LoVo (cell line): ENCODE results near the gene CNOT8.
"Not testable (repeated sequence)": the region's sequence is repeated elsewhere in the genome, so short reads cannot be mapped to it uniquely, and the experiment has no call there.

Experiments
- DNase-seq: peaks from one replicate; pipeline ENCODE4 v3.0.0-alpha.2; 2016; ENCODE audit warnings: low spot score

CNOT8 gene

DNA sequence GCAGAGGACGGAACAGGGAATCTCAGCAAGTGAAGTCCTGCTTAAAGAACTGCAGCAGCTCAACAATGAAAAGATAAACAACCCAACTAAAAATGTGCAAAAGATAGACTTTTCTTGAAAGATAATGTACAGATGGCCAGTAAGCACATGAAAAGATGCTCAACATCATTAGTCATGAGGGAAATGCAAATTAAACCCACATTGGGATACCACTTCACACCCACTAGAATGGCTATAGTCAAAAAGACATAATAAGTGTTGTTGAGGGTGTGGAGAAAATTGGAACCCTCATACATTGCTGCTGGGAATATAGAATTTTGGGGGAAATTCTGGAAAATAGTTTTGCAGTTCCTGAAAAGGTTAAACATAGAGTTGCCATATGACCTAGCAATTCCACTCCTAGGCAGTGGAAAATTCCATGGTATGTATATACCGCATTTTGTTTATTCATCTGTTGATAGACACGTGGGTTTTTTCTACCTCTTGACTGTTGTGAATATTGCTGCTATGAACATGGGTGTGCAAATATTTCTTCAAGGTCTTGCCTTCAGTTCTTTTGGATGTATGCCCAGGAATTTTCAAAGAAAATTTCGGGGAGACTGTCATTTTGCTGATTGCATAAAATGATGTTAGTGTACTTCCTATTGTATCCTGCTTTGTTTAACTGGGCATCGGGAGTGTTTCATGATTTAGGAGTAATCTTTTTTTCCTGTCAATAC lies 7.2 kb downstream of the CNOT8 start:
- DNase-seq = no peak

DNA sequence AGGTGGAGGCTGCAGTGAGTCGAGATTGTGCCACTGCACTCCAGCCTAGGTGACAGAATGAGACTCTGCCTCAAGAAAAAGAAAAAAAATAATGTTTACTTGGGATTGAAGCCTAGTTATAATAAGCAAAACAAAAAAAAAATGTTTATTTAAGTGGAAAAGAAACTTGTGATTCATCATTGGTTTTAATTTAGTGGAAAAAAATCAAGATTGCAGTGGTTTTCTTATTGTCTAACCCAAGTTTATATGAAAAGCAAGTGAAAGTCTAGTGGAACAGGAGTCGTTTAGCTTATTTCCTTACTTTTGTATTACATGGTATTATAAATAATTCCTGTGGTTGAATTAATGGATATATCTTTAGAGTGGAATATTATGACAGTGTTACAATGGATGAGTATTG lies 8.4 kb downstream of the CNOT8 start:
- no peak for DNase-seq

DNA sequence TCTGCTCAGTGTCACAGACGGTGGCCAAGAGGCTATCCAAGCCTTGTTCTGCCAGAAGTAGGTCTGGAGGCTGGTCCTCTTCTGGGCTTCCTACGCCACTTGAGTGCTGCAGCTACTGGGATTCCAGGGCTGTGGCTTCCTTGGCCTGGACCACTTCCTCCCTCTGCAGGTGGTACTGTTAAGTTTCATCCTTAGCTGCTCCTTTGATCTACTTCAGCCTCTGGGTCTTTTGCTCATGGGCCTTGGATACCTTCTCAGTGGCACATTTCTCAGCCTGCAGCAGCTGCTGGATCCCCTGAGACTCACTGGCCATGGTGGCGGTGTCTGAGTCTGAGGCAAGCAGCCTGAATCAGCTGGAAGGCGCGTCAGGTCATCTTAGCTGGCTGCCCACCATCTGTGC lies 10.3 kb downstream of the CNOT8 start:
- no peak for DNase-seq

DNA sequence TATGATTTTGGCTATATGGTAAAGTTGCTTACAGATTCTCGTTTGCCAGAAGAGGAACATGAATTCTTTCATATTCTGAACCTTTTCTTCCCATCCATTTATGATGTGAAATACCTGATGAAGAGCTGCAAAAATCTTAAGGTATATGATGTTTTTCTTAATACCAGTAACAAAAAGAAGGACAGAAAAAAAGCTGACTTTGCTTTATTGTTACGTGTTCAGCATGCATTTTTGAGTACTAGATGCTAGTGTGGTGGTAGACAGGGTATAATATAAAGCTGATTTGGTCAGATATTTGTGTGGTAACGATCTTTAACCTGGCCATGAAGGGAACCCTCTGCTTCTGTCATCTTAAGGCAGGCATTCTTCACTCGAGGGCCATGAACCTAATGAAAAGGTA lies 13.3 kb downstream of the CNOT8 start:
- no peak for DNase-seq

DNA sequence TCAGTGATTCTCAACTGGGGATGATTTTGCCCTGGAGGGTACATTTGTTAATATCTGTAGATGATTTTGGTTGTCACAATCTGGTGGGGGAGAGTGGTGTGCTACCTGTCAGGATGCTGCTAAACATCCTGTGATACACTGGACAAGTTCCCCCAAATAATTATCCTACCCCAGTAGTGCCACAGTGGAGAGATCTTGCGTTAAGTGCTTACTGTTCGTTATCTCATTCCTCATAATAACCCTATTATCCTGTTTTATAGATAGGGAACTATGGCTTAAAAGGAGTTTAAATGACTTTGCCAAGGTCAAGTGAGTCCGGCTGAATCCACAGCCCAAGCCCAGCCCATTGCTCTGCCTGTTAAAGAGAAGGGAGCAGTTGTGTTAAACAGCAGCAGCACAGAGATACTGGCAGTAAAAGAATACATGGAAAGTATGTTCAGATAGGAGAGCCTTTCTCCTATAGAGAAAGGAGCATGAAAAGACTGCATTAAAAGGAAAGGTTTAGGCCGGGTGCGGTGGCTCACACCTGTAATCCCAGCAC lies 15.4 kb downstream of the CNOT8 start:
- DNase-seq = no peak

DNA sequence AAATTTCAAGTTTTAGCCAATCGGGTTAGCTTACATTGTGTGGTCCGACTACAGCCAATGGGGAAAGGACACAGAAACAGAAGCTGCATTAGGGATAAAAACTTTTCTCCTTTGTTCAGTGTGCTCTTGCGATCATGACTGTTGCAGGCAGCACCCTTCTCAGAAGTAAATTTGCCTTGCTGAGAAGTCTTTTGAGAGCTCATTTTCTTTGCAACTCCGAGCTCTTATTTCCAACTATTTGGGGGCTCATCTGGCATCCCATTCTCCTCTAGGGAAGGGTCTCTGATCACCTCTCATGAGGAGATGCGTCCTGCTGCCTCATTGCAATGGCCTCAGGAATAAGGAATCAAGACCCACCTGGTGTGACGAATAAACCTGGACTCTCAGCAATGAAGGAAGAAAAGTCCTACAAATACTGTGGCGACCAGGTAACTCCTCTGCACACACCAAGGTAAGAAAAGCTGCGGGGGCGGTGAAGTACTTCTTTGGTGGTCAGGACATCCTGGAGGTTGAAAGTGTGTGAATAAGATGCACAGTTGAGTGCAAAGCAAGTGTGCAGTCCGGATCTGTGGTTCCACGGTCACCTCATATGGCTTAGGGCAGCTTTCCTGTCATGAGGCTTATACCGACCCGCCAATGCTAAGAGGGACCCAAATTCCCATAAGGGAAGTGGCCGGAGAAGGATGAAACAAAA lies 20.4 kb downstream of the CNOT8 start:
- no peak for DNase-seq

DNA sequence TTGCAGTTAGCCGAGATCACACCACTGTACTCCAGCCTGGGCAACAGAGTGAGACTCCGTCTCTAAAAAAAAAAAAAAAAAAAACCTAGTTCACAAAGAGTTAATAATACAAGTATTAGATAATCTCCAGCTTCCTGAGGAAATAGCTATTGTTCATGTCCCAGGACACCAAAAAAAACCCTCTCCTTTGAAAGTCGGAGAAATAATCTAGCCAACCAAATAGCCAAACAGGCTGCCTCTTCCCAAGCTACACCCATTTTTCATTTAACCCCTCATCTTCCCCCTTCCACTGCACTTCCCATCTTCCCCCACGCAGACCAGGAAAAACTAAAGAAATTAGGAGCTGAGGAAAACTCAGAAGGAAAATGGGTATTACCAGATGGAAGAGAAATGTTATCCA lies 23.6 kb downstream of the CNOT8 start:
- DNase-seq = no peak

DNA sequence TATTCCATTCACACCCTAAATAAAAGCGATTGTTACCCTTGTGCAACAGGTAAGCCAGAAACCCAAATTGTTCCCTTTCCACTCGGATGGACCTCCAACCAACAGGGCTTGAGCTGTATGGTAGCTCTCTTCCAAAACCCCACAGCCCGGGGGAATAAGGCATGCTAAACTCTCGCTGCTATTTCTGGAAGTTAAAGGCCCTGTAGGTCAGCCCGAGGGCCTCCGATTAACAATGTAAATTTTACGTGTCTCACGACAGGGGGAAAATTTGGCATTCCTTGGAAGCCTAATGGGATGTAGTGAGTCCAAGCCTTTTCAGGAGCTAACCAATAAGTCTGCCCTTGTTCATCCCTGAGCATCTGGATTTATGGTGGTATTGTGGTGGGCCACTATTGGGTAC lies 26.0 kb downstream of the CNOT8 start:
- no peak for DNase-seq

DNA sequence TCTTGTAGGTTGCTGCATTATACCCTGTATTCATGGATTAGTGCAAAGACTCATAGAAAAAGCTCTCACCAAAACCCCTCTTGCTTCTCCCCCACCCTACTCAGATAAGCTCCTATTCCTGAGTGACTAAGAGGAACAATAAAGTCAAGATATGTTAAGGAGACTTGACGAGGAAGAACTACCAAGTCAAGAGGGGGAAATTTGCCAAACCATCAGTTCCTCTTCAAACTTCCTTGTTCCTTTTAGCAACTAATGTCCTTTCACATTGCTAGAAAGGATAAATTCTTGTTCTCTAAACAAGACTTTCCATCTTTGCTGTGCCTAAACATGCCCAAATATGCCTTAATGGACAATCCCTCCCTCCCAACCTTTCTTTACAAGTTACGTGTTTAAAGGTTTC lies 27.0 kb downstream of the CNOT8 start:
- no peak for DNase-seq

DNA sequence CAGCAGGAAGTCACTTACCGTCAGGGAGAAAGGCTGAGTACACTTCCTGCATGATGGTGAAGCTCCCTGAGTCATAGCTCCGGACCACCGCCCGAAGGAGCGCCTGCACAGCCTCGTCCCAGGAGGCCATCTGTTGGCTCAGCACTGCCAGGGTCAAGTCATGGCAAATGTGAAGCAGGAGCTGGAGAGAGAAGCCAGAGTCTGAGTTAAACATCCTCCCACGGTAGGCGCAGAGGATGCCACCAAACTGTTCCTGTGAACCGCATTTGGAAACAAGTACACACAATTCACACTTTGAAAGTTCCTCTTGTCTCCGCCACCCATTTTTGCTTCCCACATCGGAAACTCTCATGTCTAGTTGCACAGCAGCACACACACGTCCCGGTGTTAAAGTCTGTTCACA lies 33.9 kb downstream of the CNOT8 start:
- DNase-seq = no peak

DNA sequence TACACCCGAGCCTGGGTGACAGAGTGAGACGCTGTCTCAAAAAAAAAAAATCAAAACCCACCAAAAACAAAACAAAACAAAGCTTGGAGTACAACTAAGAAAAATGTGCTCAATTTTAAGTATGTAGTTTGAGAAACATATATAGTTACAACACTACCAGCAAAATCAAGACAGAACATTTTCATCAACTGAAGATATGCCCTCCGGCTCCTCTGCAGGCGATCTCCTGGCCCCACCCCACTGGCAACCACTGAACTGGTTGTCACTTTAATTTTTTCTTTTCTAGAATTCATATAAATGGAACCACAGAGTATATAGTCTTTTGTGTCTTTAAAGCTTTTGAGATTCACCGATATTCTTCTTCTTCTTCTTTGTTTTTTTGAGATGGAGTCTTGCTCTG lies 35.0 kb downstream of the CNOT8 start:
- no peak for DNase-seq

DNA sequence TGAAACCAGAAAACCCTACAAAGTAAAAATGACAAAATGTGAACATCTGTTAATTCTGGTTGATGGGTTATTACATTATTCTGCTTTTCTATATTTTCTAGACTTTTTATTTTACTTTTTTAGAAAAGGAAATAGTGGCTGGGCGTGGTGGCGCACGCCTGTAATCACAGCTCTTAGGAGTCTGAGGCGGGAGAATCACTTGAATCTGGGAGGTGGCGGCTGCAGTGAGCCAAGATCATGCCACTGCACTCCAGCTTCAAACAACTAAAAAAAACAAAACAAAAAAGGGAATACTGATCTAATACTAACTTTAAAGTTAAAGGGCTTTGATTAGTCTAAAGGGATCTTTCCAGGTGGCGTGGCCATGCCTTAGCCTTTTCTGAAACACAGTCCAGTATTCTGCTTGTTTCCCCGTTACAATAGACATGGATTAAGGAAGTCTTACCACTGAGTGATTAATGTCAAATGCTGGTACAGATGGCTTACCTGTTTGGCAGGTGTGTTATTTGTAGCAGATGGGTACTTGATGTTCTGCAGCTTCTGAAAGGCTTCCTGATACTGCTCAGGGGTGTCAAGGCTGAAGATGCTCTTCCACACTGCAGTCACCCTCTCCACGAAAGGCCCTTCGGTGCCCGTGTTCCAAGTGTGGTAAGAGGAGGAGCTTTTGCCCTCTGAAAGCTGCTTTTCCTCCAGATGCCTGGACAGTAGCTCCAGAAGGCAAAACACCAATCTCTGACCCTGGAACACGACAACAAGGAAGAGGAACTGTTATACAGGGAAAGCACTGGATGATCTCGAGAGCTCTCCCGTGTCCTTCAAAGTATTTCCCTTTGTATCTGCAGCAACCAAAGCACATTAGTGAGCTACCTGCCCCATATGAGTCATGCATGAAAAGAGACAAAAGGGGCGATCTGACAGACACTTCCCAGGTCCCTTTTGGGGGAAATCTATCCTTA lies 37.5 kb downstream of the CNOT8 start:
- DNase-seq = no peak

DNA sequence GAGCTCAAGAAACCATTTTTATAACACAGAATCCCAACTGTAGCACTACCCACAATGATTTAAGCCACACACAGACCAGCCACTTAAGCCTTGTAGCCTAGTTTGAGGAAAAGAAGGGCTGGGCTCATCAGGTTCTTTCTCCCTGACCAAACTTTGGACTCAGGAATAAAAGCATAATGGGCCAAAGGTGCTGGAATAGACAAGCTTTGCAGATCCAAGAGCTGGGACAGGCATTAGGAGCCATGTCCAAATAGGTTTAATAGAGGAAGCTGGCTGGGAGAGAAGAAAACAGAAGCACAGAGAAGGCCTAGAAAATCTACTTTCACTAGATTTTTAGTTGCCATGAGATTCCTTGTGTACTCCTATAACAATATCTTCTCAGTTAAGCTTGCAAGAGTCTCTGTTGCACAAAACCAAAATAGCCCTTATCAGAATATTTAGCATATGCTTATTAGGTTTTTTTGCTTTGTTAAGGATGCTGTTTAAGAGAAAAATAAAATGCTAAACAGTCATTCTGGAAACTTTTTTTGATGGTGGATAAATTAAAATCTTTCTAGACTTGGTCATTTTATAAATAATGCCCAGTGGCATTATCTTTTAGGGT lies 38.2 kb downstream of the CNOT8 start:
- no peak for DNase-seq

DNA sequence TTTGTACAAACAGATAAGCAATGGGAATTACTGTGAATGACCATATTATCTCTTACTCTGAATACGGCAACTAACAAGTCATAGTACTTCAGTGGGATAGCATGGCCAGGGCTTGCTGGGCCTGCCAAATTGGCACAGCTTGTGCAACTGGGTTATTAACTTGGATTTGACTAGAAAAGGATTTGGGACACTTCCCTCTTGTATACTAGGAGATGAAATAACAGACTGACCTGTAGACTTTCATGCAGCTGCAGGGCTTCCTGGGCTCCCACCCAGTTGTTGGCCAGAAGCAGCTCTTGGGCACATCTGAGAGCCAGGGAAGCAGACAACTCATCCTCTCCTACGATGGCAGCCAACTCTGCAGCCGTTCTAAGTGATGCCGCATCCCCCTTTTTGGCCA lies 39.8 kb downstream of the CNOT8 start:
- no peak for DNase-seq

DNA sequence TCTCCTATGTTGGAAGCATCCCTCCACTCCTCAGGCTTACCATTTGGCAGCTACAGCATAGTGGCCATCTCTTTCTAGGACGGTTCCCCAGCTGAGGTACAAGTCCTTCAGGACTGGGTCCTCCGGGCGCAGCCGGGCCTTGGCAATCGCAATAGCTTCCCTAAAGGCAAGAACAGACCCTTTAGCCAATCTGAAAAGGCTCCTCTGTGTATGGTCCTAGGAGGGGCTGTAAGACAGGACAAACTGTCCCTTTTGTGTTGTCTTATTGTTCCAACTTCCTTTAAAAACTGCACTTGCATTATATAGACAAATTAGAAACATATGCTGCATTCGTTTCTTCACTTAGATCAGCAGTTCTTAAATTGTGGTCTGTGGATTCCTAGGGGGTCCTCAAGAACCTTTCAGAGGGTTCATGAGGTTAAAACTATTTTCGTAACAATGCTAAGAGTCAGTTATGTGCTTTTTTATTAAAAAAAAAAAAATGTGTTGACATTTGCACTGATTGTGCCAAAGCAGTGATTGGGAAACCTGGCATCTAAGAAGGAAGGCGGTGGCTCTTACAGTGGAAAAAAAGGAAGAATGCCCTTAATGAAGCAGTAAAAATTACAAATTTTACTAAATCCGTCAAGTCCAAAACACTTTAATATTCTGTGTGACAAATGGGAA lies 40.9 kb downstream of the CNOT8 start:
- no peak for DNase-seq

DNA sequence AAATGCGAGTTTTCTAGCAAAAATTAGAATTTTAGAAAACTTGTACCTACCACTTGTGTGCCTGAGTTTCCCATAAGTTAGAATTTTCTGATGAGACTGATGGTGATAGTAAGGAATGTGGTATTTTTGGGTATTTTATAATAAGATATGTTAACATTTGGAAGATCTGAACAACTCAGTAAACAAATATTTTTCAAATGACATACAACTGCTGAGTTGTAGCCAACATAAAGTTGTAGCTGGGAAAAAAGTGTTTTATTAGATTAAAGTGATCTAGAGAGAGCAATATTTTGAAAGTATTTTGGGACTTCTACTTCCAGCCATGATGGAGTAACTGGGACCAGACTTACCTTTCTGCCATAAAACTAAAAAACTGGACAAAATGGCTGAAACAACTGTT lies 41.6 kb downstream of the CNOT8 start:
- no peak for DNase-seq

DNA sequence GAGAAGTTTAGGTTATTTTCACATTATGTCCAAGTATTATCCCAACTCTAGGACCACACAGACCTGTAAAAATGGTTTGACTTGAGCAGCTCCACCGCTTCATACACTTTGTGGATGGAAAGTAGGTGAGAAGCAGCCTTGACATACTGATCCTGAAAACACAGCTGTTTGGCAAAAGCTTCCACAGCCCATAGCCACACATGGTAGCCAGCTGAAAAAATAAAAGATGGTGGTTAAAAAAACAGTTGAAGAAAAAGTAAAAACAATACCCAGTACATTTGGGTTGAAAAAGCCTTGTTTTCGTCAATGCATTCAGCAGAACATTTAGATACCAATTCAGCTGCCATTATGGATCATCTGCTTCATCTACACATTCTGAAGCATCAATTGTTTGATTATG lies 42.8 kb downstream of the CNOT8 start:
- DNase-seq = no peak

DNA sequence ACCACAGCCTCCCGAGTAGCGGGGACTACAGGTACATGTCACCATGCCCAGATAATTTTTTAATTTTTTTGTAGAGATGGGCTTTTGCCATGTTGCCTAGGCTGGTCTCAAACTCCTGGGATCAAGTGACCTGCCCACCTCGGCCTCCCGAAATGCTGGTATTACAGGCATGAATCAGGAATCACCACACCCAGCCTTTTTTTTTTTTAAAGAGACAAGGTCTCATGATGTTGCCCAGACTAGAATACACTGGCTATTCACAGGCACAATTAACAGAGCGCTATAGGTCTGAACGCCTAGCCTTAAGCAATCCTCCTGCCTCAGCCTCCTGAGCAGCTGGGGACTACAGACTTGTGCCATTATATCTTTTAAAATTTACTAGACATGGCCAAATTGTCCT lies 43.5 kb downstream of the CNOT8 start:
- DNase-seq = no peak

DNA sequence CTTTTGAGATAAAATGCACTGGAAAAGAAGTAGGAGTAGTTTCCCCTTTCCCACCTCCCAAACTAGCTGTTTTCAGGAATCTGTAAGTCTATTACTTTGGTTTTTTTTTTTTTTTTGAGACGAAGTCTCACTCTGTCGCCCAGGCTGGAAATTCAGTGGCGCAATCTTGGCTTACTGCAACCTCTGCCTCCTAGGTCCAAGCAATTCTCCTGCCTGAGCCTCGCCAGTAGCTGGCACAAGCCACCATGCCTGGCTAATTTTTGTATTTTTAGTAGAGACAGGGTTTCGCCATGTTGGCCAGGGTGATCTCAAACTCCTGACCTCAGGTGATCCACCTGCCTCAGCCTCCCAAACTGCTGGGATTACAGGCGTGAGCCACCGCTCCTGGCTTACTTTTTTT lies 47.2 kb downstream of the CNOT8 start:
- DNase-seq = not testable (repeated sequence)

DNA sequence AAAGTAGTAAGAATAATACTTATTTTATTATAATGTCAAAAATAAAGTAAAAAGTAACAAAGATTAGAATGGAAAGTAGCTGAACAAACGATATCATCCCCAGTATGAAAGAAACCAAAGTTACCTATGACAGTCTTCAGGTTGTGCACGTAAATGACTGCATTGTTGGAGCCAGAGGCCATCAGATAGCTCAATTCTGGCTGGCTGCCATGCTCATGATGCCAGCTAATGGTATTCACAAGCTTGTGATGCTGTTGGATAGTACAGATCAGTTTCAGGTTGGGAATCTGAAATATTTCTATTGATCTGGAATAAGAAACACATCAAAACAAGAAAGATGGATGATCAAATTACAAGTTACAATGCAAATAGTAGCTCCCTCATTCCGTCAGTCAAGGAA lies 58.4 kb downstream of the CNOT8 start:
- DNase-seq = no peak

DNA sequence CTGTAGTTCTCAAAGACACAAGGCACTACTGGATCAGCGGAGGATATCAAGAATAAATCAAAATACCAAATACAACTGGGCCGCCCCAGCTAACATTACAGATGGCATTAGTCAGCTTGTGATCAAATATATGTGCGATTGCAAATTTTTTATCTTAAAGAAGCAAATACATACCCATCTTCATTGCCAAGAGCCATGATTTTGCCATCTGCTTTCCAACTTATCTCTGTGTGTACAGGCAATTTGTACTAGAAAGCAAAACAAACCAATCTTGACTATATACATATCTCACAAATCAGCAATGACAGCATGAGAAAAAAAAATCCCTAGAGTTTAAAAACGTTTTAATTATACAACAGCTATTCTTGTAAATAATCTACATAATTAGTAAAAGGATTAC lies 59.3 kb downstream of the CNOT8 start:
- DNase-seq = no peak
